Activated CD8-positive, alpha-beta memory T cell treated with anti-CD3 and anti-CD28 coated beads for 48 hours (primary cell): ENCODE results near the gene OR9G1.
"Not testable (repeated sequence)": the region's sequence is repeated elsewhere in the genome, so short reads cannot be mapped to it uniquely, and the experiment has no call there.

ENCODE experiments used
- DNase-seq, 3 experiments: peaks; one replicate each; pipeline ENCODE4 v3.0.0-alpha.2; 2020; ENCODE audit warnings: low read depth in 2 of 3, low spot score in 2 of 3

Gene OR9G1

GRCh38 chr11:56698795-56699194 is at the start of gene OR9G1:
TSS of gene OR9G1 (plus strand) at chr11:56699095. CDS start at chr11:56700388, 1,293 bp downstream.
- DNase-seq: no peak

- no peak for DNase-seq
Observed at GRCh38 chr11:56659755-56660154, 39.1 kb upstream of the OR9G1 start.

- no peak for DNase-seq
Observed at GRCh38 chr11:56663386-56663785, 35.5 kb upstream of the OR9G1 start, which contains the start of gene OR5AR1. TSS of gene OR5AR1 (plus strand) at chr11:56663686. CDS start at chr11:56663686, 0 bp downstream.

DNA sequence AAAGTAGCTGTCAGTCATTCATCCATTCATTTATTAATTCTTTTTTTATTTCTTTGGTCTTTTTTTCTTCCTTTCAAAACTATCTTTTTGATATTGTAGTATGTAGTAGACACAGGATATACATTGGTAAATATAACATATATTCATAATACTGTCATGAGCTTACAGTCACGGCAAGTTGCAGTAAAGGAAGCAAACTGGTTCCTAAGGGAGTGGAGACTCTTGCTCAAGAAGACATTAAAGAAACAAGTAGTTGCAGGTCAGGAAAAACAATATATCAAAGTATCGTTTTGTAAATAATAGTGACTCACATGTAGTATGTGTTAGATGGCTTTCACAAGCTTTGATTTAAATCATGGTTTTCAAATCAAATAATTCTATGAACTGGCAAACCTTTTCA is 27.9 kb upstream of the OR9G1 start:
- DNase-seq: no peak

DNA sequence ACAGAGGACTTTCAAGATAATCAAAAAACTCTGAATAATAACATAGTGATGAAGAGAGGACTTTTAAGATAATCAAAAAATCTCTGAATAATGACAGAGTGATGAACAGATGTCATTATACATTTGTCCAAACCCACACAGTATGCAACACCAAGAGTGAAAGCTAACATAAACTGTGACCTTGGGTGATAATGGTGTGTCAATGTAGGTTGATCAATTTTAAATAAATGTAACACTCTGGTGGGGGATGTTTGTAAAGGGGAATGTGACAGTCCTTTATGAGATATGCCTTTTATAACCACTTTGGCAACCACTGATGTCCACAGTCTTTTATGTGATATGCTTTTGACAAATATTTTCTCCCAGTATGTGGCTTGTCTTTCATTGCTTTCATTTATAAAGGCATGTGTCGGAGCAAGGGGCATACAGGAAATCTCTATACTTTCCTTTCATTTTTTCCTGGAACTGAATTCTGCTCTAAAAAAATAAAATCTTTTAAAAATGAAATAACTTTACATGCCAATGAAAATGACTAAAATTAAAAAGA is 10.3 kb upstream of the OR9G1 start:
- DNase-seq: no peak

DNA sequence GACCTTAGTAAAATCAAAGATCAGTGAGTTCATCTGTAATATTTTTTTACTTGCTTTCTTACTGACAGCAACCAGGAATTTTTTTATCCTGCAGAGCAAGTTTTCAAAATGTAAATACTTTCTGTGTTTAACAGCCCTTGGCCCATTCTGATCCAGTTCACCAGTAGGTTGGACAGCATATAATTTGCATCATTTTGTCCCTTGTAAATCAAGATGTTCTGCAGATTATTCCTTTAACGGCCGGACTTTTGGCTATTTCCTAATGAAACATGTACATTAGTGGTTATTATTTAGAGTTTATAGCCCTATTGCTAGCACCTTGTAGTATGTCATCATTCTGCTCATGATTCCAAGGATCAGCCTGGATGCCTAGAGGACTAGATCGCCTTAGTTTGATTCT is 7.7 kb upstream of the OR9G1 start:
- DNase-seq: not testable (repeated sequence)

- DNase-seq: no peak
Observed at GRCh38 chr11:56693428-56693827, 5.5 kb upstream of the OR9G1 start.

DNA sequence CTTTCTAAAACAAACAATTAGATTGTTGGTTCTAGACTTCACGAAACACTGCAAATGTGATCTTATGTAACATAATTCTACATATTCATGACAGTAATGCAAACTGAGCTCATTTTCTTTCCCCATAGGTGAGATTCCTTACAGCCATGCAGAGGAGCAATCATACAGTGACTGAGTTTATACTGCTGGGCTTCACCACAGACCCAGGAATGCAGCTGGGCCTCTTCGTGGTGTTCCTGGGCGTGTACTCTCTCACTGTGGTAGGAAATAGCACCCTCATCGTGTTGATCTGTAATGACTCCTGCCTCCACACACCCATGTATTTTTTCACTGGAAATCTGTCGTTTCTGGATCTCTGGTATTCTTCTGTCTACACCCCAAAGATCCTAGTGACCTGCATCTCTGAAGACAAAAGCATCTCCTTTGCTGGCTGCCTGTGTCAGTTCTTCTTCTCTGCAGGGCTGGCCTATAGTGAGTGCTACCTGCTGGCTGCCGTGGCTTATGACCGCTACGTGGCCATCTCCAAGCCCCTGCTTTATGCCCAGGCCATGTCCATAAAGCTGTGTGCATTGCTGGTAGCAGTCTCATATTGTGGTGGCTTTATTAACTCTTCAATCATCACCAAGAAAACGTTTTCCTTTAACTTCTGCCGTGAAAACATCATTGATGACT is 1.5 kb downstream of the OR9G1 start:
- no peak for DNase-seq

DNA sequence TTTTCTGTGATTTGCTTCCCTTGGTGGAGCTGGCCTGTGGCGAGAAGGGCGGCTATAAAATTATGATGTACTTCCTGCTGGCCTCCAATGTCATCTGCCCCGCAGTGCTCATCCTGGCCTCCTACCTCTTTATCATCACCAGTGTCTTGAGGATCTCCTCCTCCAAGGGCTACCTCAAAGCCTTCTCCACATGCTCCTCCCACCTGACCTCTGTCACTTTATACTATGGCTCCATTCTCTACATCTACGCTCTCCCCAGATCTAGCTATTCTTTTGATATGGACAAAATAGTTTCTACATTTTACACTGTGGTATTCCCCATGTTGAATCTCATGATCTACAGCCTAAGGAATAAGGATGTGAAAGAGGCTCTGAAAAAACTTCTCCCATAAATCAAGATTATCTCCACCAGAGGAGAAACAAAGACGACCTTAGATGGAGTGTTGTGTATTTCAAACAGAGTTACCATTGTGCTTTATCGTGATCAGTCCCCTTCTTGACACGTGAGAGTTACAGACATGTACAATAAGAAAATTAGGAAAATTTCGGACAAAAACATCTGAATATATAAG is 2.1 kb downstream of the OR9G1 start:
- no peak for DNase-seq

- DNase-seq: no peak
Observed at GRCh38 chr11:56705784-56706396, 7.0 kb downstream of the OR9G1 start.

GRCh38 chr11:56706486-56706885 is 7.6 kb downstream of the OR9G1 start:
- no peak for DNase-seq

- DNase-seq: no peak
Observed at GRCh38 chr11:56714206-56714605, 15.3 kb downstream of the OR9G1 start.

GRCh38 chr11:56716379-56716854 is 17.5 kb downstream of the OR9G1 start:
- no peak for DNase-seq

DNA sequence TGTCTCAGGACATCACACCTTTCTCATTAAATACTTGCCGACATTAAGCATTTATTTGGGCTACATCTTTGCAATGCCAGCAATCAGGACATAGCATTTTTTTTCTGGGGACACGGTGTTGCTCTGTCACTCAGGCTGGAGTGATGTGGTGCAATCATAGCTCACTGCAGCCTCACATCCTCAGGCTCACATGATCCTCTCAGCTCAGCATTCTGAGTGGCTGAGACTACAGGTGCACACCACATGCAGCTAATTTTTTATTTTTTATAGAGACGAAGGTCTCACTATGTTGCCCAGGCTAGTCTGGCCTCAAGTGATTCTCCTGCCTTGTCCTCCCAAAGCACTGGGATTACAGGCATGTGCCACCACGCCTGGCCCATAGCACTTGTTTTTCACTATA is 21.6 kb downstream of the OR9G1 start:
- no peak for DNase-seq

DNA sequence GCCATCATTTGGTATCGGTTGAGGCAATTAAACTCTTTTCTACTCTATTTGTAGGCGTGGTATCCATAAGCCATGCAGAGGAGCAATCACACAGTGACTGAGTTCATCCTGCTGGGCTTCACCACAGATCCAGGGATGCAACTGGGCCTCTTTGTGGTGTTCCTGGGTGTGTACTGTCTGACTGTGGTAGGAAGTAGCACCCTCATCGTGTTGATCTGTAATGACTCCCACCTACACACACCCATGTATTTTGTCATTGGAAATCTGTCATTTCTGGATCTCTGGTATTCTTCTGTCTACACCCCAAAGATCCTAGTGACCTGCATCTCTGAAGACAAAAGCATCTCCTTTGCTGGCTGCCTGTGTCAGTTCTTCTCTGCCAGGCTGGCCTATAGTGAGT is 41.2 kb downstream of the OR9G1 start:
- DNase-seq: no peak

- no peak for DNase-seq
Observed at GRCh38 chr11:56740886-56741285, 42.0 kb downstream of the OR9G1 start.

- DNase-seq: no peak
Observed at GRCh38 chr11:56748597-56748996, 49.7 kb downstream of the OR9G1 start, which contains the start of gene OR9G4. TSS of gene OR9G4 (minus strand) at chr11:56748697. CDS start at chr11:56743766, 4,931 bp downstream.

DNA sequence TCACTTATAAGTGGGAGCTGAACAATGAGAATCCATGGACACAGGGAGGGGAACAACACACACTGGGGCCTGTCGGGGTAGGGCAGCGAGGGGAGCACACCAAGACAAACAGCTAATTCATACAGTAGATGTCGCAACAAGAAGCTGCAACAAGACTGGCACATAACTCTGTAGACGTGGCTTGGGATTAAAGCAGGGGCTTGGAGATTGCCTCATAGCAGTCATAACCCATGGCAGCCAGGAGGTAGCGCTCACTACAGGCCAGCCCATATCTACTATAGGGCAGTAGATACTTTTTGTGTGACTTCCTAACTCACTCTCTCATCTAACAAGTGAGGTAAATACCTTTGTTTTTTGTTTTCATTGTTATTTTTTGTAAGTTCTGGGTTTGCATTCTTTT is 51.3 kb downstream of the OR9G1 start:
- DNase-seq: no peak

DNA sequence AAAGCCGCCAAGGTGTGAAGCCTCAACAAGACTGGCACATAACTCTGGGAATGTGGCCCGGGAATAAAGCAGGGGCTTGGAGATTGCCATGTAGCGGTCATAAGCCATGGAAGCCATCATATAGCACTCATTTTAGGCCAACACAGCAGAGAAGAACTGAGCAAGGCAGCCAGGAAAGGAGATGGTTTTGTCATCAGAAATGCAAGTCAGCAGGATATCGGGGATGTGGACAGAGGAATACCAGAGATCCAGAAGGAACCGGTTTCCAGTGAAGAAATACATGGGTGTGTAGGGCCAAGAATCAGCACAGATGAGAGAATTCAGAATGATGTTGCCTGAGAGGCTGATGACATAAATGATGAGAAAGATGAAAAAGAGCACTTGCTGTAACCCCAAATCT is 52.6 kb downstream of the OR9G1 start:
- DNase-seq: no peak
